Body of pancreas (tissue), 4 donors: ENCODE measurements around the gene SHC4.

ENCODE experiments used
- POLR2A ChIP-seq, 3 donors: fragments of 450-650 bp; IDR thresholded peaks; one replicate each; pipeline ENCODE4 v1.6.1; 2016; ENCODE audit warnings: antibody characterized with exemption in 3 of 3, mild to moderate bottlenecking in 2 of 3
- TF ChIP-seq, protein P1 (sequence below), 7 experiments: fragments of 450-650 bp in 4 of 7; fragments of 200-600 bp in 3 of 7; sonication (generic) in 3 of 7; IDR thresholded peaks; one replicate each; pipeline ENCODE4 v1.5.1; 2016 to 2019; ENCODE audit warnings: antibody characterized with exemption in 7 of 7

GRCh38 chr15:48859426-48859825, 104.3 kb downstream of the SHC4 start:
- TF ChIP-seq, protein P1, sequence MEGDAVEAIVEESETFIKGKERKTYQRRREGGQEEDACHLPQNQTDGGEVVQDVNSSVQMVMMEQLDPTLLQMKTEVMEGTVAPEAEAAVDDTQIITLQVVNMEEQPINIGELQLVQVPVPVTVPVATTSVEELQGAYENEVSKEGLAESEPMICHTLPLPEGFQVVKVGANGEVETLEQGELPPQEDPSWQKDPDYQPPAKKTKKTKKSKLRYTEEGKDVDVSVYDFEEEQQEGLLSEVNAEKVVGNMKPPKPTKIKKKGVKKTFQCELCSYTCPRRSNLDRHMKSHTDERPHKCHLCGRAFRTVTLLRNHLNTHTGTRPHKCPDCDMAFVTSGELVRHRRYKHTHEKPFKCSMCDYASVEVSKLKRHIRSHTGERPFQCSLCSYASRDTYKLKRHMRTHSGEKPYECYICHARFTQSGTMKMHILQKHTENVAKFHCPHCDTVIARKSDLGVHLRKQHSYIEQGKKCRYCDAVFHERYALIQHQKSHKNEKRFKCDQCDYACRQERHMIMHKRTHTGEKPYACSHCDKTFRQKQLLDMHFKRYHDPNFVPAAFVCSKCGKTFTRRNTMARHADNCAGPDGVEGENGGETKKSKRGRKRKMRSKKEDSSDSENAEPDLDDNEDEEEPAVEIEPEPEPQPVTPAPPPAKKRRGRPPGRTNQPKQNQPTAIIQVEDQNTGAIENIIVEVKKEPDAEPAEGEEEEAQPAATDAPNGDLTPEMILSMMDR (IDR thresholded peaks at IDR 0.05): no peak
- no peak for TF ChIP-seq POLR2A (IDR thresholded peaks at IDR 0.05)
